Fibroblast of lung (primary cell): Measurements from ENCODE around the gene MITF. TPM values are rescaled to one million over a fixed set of nuclear protein-coding genes. Genes with fewer than 3 reads are reported as not detected.

ENCODE experiments used
- DNase-seq, 2 donors: peaks; one replicate each; pipeline versions ENCODE4 v3.0.0 to v3.0.0-alpha.2; 2010; ENCODE audit warnings: low read depth in 2 of 2
- H2AFZ ChIP-seq: 2 replicates; pipeline ENCODE4 v1.5.1; 2012; ENCODE audit warnings: low read length, control low read depth, inconsistent platforms
- H3K27ac ChIP-seq: 2 replicates; pipeline ENCODE4 v1.5.1; 2011; ENCODE audit warnings: low read length, control low read depth; ENCODE audit not compliant: insufficient read depth
- H3K27me3 ChIP-seq: 2 replicates; pipeline ENCODE4 v1.5.1; 2011; ENCODE audit warnings: mild to moderate bottlenecking, low read length; ENCODE audit not compliant: control insufficient read depth, insufficient read depth
- H3K36me3 ChIP-seq: 2 replicates; pipeline ENCODE4 v1.5.1; 2011; ENCODE audit warnings: low read length; ENCODE audit not compliant: control insufficient read depth, insufficient read depth
- H3K4me1 ChIP-seq: 2 replicates; pipeline ENCODE4 v1.5.1; 2011; ENCODE audit warnings: low read length; ENCODE audit not compliant: control insufficient read depth, insufficient read depth; ENCODE audit errors: extremely low read depth
- H3K4me2 ChIP-seq: 2 replicates; pipeline ENCODE4 v1.5.1; 2011; ENCODE audit warnings: low read length, control low read depth; ENCODE audit not compliant: insufficient read depth; ENCODE audit errors: extremely low read depth
- H3K4me3 ChIP-seq, 4 experiments: fragments of 200-600 bp in 1 of 4; sonication (generic) in 1 of 4; replicated peaks in 1 of 4; 2 replicates each; pipeline ENCODE4 v1.5.1; 2011 to 2016; ENCODE audit warnings: low read length in 4 of 4, low read depth in 3 of 4, mild to moderate bottlenecking in 3 of 4, control low read depth in 2 of 4, inconsistent platforms in 1 of 4, mixed read lengths in 1 of 4; ENCODE audit not compliant: insufficient read depth in 1 of 4; ENCODE audit errors: control extremely low read depth in 1 of 4
- H3K79me2 ChIP-seq: 2 replicates; pipeline ENCODE4 v1.5.1; 2012; ENCODE audit warnings: mild to moderate bottlenecking, low read length, inconsistent platforms; ENCODE audit not compliant: control insufficient read depth, insufficient read depth
- H3K9ac ChIP-seq: 2 replicates; pipeline ENCODE4 v1.5.1; 2011; ENCODE audit warnings: mild to moderate bottlenecking, low read length, control low read depth; ENCODE audit not compliant: insufficient read depth
- H3K9me3 ChIP-seq: 2 replicates; pipeline ENCODE4 v1.5.1; 2012; ENCODE audit warnings: low read depth, low read length; ENCODE audit not compliant: control insufficient read depth, insufficient read depth
- H4K20me1 ChIP-seq: 2 replicates; pipeline ENCODE4 v1.5.1; 2011; ENCODE audit warnings: low read length; ENCODE audit not compliant: control insufficient read depth, insufficient read depth; ENCODE audit errors: extremely low read depth
- CTCF ChIP-seq, 2 donors: IDR thresholded peaks in 1 of 2; conservative IDR thresholded peaks in 1 of 2; 1 replicate in 1 of 2; 2 replicates in 1 of 2; pipeline ENCODE4 v1.5.1; 2011 to 2012; ENCODE audit warnings: low read length in 2 of 2, control low read depth in 1 of 2, inconsistent platforms in 1 of 2, low read depth in 1 of 2, mild to moderate bottlenecking in 1 of 2
- EZH2 ChIP-seq: IDR thresholded peaks from 2 replicates; pipeline ENCODE4 v1.5.1; 2012; ENCODE audit warnings: low read length, control low read depth, mild to moderate bottlenecking; ENCODE audit errors: missing control alignments
- polyA plus RNA-seq, 2 donors: library from polyadenylated mRNA; depleted of rRNA in 1 of 2; stranded (reverse) in 1 of 2; unstranded in 1 of 2; fragments of >200 nt; gene quantifications; 2 replicates each; pipeline ENCODE4 v1.2.1, GENCODE V29; 2011 to 2012; ENCODE audit warnings: missing spikeins in 1 of 2
- total RNA-seq: library from RNA; depleted of rRNA; stranded (reverse); fragments of >200 nt; gene quantifications from 2 replicates; pipeline ENCODE4 v1.2.1, GENCODE V29; 2014

Gene MITF
- total and polyA plus RNA-seq, 2 donors (not counting 1 experiment from before 2014, with no cell fraction given) = 31.6 to 34.3 TPM

DNA sequence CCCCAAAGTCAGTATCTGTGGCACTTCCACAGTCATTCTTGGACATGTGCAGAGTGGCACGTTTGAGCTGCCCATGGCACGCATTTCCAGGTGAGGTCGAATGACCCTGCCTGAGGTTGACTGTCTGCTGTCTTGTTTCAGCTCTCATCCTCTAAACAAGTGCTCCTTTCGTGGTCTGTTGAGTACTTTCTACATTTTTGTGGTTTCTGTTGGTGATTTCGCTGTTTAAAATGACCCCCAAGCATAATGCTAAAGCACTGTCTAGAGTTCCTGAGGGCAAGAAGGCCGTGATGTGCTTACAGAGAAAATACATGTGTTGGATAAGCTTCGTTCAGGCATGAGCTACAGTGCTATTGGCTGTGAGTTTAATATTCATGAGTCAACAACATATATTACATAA is 220.3 kb downstream of the MITF start:
- Histone ChIP-seq H3K36me3 (no peaks in the 10 kb centered on the region), H3K27me3 (no peaks in the 10 kb centered on the region), H3K27ac (no peak overlapping the region), H3K9ac (no peak overlapping the region), H3K4me2 (no peak overlapping the region), H2AFZ (no peak overlapping the region), H4K20me1 (no peaks in the 10 kb centered on the region), H3K4me3 (no peak overlapping the region), H3K79me2 (no peaks in the 10 kb centered on the region), H3K9me3 (no peaks in the 10 kb centered on the region), H3K4me1 (no peaks in the 10 kb centered on the region)
- no peak for DNase-seq
- TF ChIP-seq CTCF (conservative IDR thresholded peaks at IDR 0.05 in 1 of 2, IDR thresholded peaks at IDR 0.05 in 1 of 2; ENCODE audit: low read depth in 1 of 2, low read length in 2 of 2) (no peak), EZH2 (no peak)

- Histone ChIP-seq H2AFZ (no peak overlapping the region), H3K79me2 (no peaks in the 10 kb centered on the region), H3K4me2 (no peak overlapping the region), H3K4me3 (no peak overlapping the region), H3K27ac (no peak overlapping the region), H3K9me3 (no peaks in the 10 kb centered on the region), H3K9ac (no peak overlapping the region), H3K27me3 (no peaks in the 10 kb centered on the region), H3K4me1 (no peaks in the 10 kb centered on the region), H4K20me1 (no peaks in the 10 kb centered on the region), H3K36me3 (no peaks in the 10 kb centered on the region)
- peak in 1 of 2 donors; percentile 28 for DNase-seq
- TF ChIP-seq CTCF (conservative IDR thresholded peaks at IDR 0.05 in 1 of 2, IDR thresholded peaks at IDR 0.05 in 1 of 2; ENCODE audit: low read depth in 1 of 2, low read length in 2 of 2) (no peak), EZH2 (no peak)
Observed at GRCh38 chr3:69961706-69962439, 222.6 kb downstream of the MITF start.

- H3K9me3 ChIP-seq = no peaks in the 10 kb centered on the region
- no peaks in the 10 kb centered on the region for H3K27me3 ChIP-seq
- H4K20me1 ChIP-seq = no peaks in the 10 kb centered on the region
- no peaks in the 10 kb centered on the region for H3K4me1 ChIP-seq
- no peak for TF ChIP-seq CTCF (conservative IDR thresholded peaks at IDR 0.05 in 1 of 2, IDR thresholded peaks at IDR 0.05 in 1 of 2; ENCODE audit: low read depth in 1 of 2, low read length in 2 of 2)
- TF ChIP-seq EZH2 = no peak
- no peaks in the 10 kb centered on the region for H3K36me3 ChIP-seq
- no peak overlapping the region for H2AFZ ChIP-seq
- no peak overlapping the region for H3K4me3 ChIP-seq
- H3K79me2 ChIP-seq = no peaks in the 10 kb centered on the region
- no peak for DNase-seq
- no peak overlapping the region for H3K9ac ChIP-seq
- no peak overlapping the region for H3K27ac ChIP-seq
- H3K4me2 ChIP-seq = no peak overlapping the region
Observed at GRCh38 chr3:69963643-69964042, 224.4 kb downstream of the MITF start.
